OCI-LY1 (cell line): Measurements from ENCODE around the gene TNFRSF18.
"Not testable (repeated sequence)": the region's sequence is repeated elsewhere in the genome, so short reads cannot be mapped to it uniquely, and the experiment has no call there.

Source experiments
- H2AFZ ChIP-seq: fragments of 200-600 bp; sonication (generic), shearing (Covaris generic); 2 replicates; pipeline ENCODE4 v1.6.0; 2014; ENCODE audit warnings: antibody characterized with exemption, mild to moderate bottlenecking, low read length
- H3F3A ChIP-seq: fragments of 200-600 bp; sonication (generic), shearing (Covaris generic); 2 replicates; pipeline ENCODE4 v1.6.0; 2014; ENCODE audit warnings: mild to moderate bottlenecking, antibody characterized with exemption, low read length, moderate library complexity; ENCODE audit not compliant: insufficient read depth
- H3K27ac ChIP-seq: fragments of 200-600 bp; sonication (generic); 2 replicates; pipeline ENCODE4 v1.5.1; 2014; ENCODE audit warnings: low read length, mixed run types, mild to moderate bottlenecking, low read depth; ENCODE audit not compliant: poor library complexity, severe bottlenecking
- H3K27me3 ChIP-seq: fragments of 200-600 bp; sonication (generic); 2 replicates; pipeline ENCODE4 v1.6.0; 2014; ENCODE audit warnings: antibody characterized with exemption, mild to moderate bottlenecking, low read length, moderate library complexity; ENCODE audit not compliant: insufficient read depth
- H3K36me3 ChIP-seq: fragments of 200-600 bp; sonication (generic); 2 replicates; pipeline ENCODE4 v1.6.1; 2014; ENCODE audit warnings: mild to moderate bottlenecking, antibody characterized with exemption, low read length, moderate library complexity, mixed read lengths; ENCODE audit not compliant: insufficient read depth
- H3K4me1 ChIP-seq: fragments of 200-600 bp; sonication (generic); 2 replicates; pipeline ENCODE4 v1.5.1; 2014; ENCODE audit warnings: mild to moderate bottlenecking, low read length, moderate library complexity; ENCODE audit not compliant: insufficient read depth, severe bottlenecking
- H3K4me2 ChIP-seq: fragments of 200-600 bp; sonication (generic), shearing (Covaris generic); 2 replicates; pipeline ENCODE4 v1.6.1; 2014; ENCODE audit warnings: low read length
- H3K4me3 ChIP-seq: fragments of 200-600 bp; sonication (generic); 2 replicates; pipeline ENCODE4 v1.5.1; 2014; ENCODE audit warnings: low read length, low read depth, mild to moderate bottlenecking, mixed read lengths; ENCODE audit not compliant: poor library complexity, severe bottlenecking
- H3K79me2 ChIP-seq: fragments of 200-600 bp; shearing (Covaris generic); 2 replicates; pipeline ENCODE4 v1.6.1; 2016; ENCODE audit warnings: mixed run types, low read length, mixed read lengths; ENCODE audit not compliant: insufficient read depth
- H3K9ac ChIP-seq: fragments of 200-600 bp; sonication (generic), shearing (Covaris generic); 2 replicates; pipeline ENCODE4 v1.6.1; 2014; ENCODE audit warnings: mild to moderate bottlenecking, low read length, mixed read lengths
- H3K9me2 ChIP-seq: fragments of 200-600 bp; sonication (generic), shearing (Covaris generic); 2 replicates; pipeline ENCODE4 v1.6.1; 2014; ENCODE audit warnings: low read depth, mild to moderate bottlenecking, low read length, mixed read lengths
- H3K9me3 ChIP-seq: fragments of 200-600 bp; shearing (Covaris generic); 2 replicates; pipeline ENCODE4 v1.6.1; 2014; ENCODE audit warnings: low read length, mixed read lengths
- H4K20me1 ChIP-seq: fragments of 200-600 bp; sonication (generic), shearing (Covaris generic); 2 replicates; pipeline ENCODE4 v1.6.0; 2016; ENCODE audit warnings: mild to moderate bottlenecking, low read length; ENCODE audit not compliant: insufficient read depth
- EZH2 ChIP-seq: fragments of 200-600 bp; sonication (generic), shearing (Covaris generic); IDR thresholded peaks from 2 replicates; pipeline ENCODE4 v1.8.0; 2017; ENCODE audit warnings: borderline replicate concordance, mixed run types, mild to moderate bottlenecking, antibody characterized with exemption, low read length, moderate library complexity, mixed read lengths
- TF ChIP-seq, protein P1 (sequence below): fragments of 200-600 bp; sonication (generic), shearing (Covaris generic); IDR thresholded peaks from 2 replicates; pipeline ENCODE4 v1.5.1; 2017; ENCODE audit warnings: mild to moderate bottlenecking, antibody characterized with exemption, low read length, moderate library complexity, mixed read lengths

The TNFRSF18 gene

DNA sequence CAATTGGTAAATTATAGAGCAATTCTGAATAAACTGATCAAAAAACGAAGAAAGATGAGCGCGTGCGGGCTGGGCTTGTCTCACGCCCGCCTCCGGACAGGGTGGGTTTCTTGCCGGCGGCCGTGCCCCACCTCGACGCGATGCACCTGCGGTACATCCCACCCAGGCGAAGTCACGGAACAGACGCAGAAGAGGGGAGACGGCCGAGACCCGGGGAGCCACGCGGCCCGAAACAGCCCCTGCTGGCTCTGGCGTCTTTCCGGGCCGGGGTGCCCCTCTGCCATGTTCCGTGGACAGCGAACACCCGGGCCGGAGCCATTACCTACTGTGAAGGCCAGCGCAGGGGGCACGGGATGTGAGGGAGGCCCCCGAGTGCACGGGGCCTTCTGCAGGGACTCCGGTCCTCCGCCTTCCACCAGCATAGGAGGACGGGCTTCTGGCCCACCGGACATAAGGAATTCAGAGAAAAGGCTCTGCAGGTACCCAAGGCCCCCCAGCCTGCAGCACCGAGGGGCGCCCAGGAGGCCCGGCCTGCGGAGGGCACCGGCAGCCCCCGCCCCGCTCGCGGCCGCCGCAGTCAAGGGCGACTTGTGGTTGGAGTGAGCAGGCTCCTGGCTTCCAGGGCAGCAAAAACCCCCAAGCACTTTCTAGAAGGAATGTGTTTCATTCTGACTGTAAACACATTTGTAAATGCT is 47.7 kb upstream of the TNFRSF18 start:
- no peak for TF ChIP-seq EZH2
- TF ChIP-seq, protein P1, sequence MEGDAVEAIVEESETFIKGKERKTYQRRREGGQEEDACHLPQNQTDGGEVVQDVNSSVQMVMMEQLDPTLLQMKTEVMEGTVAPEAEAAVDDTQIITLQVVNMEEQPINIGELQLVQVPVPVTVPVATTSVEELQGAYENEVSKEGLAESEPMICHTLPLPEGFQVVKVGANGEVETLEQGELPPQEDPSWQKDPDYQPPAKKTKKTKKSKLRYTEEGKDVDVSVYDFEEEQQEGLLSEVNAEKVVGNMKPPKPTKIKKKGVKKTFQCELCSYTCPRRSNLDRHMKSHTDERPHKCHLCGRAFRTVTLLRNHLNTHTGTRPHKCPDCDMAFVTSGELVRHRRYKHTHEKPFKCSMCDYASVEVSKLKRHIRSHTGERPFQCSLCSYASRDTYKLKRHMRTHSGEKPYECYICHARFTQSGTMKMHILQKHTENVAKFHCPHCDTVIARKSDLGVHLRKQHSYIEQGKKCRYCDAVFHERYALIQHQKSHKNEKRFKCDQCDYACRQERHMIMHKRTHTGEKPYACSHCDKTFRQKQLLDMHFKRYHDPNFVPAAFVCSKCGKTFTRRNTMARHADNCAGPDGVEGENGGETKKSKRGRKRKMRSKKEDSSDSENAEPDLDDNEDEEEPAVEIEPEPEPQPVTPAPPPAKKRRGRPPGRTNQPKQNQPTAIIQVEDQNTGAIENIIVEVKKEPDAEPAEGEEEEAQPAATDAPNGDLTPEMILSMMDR = no peak
- H3K4me3 ChIP-seq = no peak overlapping the region
- no peaks in the 10 kb centered on the region for H3K9me3 ChIP-seq
- no peaks in the 10 kb centered on the region for H3K9me2 ChIP-seq
- no peaks in the 10 kb centered on the region for H3F3A ChIP-seq
- H3K4me1 ChIP-seq = peaks cover 9% of the 10 kb centered on the region
- H2AFZ ChIP-seq = no peak overlapping the region
- H3K79me2 ChIP-seq = no peaks in the 10 kb centered on the region
- no peaks in the 10 kb centered on the region for H4K20me1 ChIP-seq
- no peak overlapping the region for H3K4me2 ChIP-seq
- H3K27me3 ChIP-seq = no peaks in the 10 kb centered on the region
- H3K36me3 ChIP-seq = peaks cover 45% of the 10 kb centered on the region
- H3K27ac ChIP-seq = no peak overlapping the region
- no peak overlapping the region for H3K9ac ChIP-seq

DNA sequence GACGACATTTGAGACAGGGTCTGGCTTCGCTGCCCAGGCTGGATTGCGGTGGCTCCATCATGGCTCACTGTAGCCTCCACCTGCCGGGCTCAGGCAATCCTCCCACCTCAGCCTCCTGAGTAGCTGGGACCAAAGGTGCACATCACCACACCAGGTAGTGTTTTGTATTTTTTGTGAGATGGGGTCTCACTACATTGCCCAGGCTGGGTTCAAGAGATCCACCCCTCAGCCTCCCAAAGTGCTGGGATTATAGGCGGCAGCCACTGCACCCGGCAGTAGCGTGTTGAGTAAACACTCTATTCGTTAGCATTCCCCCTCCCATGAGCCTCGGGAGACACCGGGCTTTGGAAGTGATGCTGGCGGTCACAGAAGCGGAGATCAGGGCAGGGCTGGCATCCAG is 46.9 kb upstream of the TNFRSF18 start:
- no peak for TF ChIP-seq EZH2
- TF ChIP-seq, protein P1 = no peak
- Histone ChIP-seq H3K4me1 (peaks cover 9% of the 10 kb centered on the region), H4K20me1 (no peaks in the 10 kb centered on the region), H3K9me3 (no peaks in the 10 kb centered on the region), H3K4me3 (no peak overlapping the region), H3K27ac (no peak overlapping the region), H2AFZ (no peak overlapping the region), H3K9me2 (no peaks in the 10 kb centered on the region), H3F3A (no peaks in the 10 kb centered on the region), H3K9ac (no peak overlapping the region), H3K36me3 (peaks cover 40% of the 10 kb centered on the region), H3K4me2 (no peak overlapping the region), H3K27me3 (no peaks in the 10 kb centered on the region), H3K79me2 (no peaks in the 10 kb centered on the region)

DNA sequence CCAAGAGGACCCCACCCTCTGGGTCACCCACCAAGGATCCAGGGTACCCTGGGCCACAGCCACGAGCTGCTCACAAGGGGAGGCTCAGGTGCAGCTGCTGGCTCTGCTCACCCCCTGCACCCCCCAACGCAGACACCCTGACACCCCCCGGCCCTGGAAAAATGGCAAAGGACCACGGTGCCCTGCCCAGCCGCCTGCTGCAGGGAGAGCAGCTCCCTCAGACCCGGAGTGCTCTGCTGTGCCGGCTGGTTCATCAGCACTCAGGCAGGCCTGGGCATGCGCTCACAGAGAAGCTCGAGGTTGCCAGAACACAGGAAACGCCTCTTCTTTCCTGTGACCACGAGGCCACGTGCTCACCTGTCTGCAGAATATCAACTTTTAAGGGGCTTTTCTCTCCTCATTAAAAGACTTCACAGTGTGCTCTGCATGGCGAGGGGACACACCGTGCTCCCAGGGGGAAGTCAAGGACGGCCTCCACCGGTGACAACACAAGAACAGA is 44.4 kb upstream of the TNFRSF18 start:
- no peak overlapping the region for H3K27ac ChIP-seq
- H3K4me2 ChIP-seq = peak overlapping the region; percentile 14; the same call in 1 of the 2 replicates
- H3K9me3 ChIP-seq = no peaks in the 10 kb centered on the region

DNA sequence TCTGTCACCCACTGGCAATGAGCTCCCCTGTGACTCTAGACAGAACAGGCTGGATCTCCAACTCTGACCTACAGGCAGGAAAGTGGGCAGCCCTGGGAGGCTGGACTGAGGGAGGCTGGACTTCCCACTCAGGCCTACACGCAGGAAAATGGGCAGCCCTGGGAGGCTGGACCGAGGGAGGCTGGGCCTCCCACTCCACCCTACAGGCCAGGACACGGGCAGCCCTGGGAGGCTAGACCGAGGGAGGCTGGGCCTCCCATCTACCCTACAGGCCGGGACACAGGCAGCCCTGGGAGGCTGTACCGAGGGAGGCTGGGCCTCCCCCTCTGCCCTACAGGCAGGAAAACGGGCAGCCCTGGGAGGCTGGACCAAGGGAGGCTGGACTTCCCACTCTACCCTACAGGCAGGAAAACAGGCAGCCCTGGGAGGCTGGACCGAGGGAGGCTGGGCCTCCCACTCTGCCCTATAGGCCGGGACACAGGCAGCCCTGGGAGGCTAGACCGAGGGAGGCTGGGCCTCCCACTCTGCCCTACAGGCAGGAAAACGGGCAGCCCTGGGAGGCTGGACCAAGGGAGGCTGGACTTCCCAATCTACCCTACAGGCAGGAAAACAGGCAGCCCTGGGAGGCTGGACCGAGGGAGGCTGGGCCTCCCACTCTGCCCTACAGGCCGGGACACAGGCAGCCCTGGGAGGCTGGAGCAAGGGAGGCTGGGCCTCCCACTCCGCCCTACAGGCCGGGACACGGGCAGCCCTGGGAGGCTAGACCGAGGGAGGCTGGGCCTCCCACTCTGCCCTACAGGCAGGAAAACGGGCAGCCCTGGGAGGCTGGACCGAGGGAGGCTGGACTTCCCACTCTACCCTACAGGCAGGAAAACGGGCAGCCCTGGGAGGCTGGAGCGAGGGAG is 41.9 kb upstream of the TNFRSF18 start:
- H3K9me3 ChIP-seq, H3K9me2 ChIP-seq, H3K27me3 ChIP-seq: not testable (repeated sequence)

More for the DNA sequence above, 44.4 kb upstream of the TNFRSF18 start:
- no peaks in the 10 kb centered on the region for H3K79me2 ChIP-seq
- peaks cover 9% of the 10 kb centered on the region for H3K4me1 ChIP-seq
- TF ChIP-seq EZH2 = no peak
- TF ChIP-seq, protein P1 = no peak
- H3K27me3 ChIP-seq = peaks cover 6% of the 10 kb centered on the region; the same call in 1 of the 2 replicates
- H3K36me3 ChIP-seq = peaks cover 29% of the 10 kb centered on the region
- no peaks in the 10 kb centered on the region for H3F3A ChIP-seq
- H3K9ac ChIP-seq = no peak overlapping the region
- no peaks in the 10 kb centered on the region for H3K9me2 ChIP-seq
- H2AFZ ChIP-seq = no peak overlapping the region
- no peaks in the 10 kb centered on the region for H4K20me1 ChIP-seq
- no peak overlapping the region for H3K4me3 ChIP-seq

More for the DNA sequence above, 41.9 kb upstream of the TNFRSF18 start:
- H3K4me2 ChIP-seq, H4K20me1 ChIP-seq, H3F3A ChIP-seq, H3K4me1 ChIP-seq, H3K9ac ChIP-seq, H3K27ac ChIP-seq, H3K79me2 ChIP-seq, H2AFZ ChIP-seq, H3K36me3 ChIP-seq, H3K4me3 ChIP-seq: not testable (repeated sequence)
